ENCODE measurements around the gene UBAC2. TPM values are rescaled to one million over a fixed set of nuclear protein-coding genes. Genes with fewer than 3 reads are reported as not detected.

The UBAC2 gene
- total and polyA plus RNA-seq, 2 donors (not counting 1 experiment from before 2014, with no cell fraction given), result 32.4 to 87.4 TPM

DNA sequence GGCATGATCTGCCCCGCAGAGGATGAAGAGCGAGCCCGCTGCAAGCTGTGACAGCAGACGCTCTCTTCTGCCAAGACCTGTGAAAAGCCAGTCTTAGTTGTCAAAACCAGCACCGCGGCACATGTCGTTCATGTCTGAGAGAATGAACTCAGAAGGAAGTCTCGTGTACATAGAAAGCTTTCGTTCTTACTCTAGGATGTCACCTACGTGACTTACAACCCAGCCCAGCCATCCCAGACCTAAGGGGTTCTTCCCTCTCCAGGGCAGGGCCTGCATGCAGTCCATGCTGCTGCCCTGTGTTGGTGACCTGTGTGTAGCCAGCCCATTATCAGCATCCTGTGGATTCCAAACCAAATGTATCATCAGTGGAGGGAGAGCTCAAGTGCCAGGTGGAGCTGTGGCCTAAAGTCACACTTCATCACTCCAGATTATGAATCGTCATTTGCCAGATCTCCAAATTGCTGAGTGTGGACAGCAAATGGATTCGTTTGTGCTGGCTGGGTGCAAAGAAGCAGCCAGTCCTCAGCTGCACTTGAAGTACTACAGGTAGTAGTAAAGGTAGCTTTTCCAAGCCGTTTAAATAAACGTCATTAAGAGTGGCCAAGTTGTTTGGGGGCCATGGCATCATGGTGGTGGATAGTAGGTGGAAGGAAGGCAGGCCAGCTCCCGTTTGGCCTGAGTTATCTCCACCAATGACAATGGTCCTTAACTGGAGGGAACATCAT lies 180.4 kb downstream of the UBAC2 start:
- H3K4me3 ChIP-seq (replicated peaks in 1 of 4; ENCODE audit: control extremely low read depth in 1 of 4, insufficient read depth in 1 of 4, low read depth in 3 of 4, low read length in 4 of 4), result no peak overlapping the region
- H3K27me3 ChIP-seq (ENCODE audit: control insufficient read depth, insufficient read depth, low read length), result no peaks in the 10 kb centered on the region
- H3K9me3 ChIP-seq (ENCODE audit: control insufficient read depth, insufficient read depth, low read depth, low read length), result no peaks in the 10 kb centered on the region
- H3K36me3 ChIP-seq (ENCODE audit: control insufficient read depth, insufficient read depth, low read length), result no peaks in the 10 kb centered on the region
- no peak overlapping the region for H3K4me2 ChIP-seq (ENCODE audit: extremely low read depth, insufficient read depth, low read length)
- no peak overlapping the region for H2AFZ ChIP-seq (ENCODE audit: low read length)
- peak in 1 of 2 donors; percentile 2 for DNase-seq (ENCODE audit: low read depth in 2 of 2)
- H3K27ac ChIP-seq (ENCODE audit: insufficient read depth, low read length), result no peak overlapping the region
- no peak overlapping the region for H3K9ac ChIP-seq (ENCODE audit: insufficient read depth, low read length)
- no peaks in the 10 kb centered on the region for H3K79me2 ChIP-seq (ENCODE audit: control insufficient read depth, insufficient read depth, low read length)
- TF ChIP-seq EZH2 (IDR thresholded peaks at IDR 0.05; ENCODE audit: low read length, missing control alignments), result no peak
- TF ChIP-seq, protein P1, sequence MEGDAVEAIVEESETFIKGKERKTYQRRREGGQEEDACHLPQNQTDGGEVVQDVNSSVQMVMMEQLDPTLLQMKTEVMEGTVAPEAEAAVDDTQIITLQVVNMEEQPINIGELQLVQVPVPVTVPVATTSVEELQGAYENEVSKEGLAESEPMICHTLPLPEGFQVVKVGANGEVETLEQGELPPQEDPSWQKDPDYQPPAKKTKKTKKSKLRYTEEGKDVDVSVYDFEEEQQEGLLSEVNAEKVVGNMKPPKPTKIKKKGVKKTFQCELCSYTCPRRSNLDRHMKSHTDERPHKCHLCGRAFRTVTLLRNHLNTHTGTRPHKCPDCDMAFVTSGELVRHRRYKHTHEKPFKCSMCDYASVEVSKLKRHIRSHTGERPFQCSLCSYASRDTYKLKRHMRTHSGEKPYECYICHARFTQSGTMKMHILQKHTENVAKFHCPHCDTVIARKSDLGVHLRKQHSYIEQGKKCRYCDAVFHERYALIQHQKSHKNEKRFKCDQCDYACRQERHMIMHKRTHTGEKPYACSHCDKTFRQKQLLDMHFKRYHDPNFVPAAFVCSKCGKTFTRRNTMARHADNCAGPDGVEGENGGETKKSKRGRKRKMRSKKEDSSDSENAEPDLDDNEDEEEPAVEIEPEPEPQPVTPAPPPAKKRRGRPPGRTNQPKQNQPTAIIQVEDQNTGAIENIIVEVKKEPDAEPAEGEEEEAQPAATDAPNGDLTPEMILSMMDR (conservative IDR thresholded peaks at IDR 0.05 in 1 of 2, IDR thresholded peaks at IDR 0.05 in 1 of 2; ENCODE audit: low read depth in 1 of 2, low read length in 2 of 2), result no peak
- no peaks in the 10 kb centered on the region for H4K20me1 ChIP-seq (ENCODE audit: control insufficient read depth, extremely low read depth, insufficient read depth, low read length)
- H3K4me1 ChIP-seq (ENCODE audit: control insufficient read depth, extremely low read depth, insufficient read depth, low read length), result no peaks in the 10 kb centered on the region

DNA sequence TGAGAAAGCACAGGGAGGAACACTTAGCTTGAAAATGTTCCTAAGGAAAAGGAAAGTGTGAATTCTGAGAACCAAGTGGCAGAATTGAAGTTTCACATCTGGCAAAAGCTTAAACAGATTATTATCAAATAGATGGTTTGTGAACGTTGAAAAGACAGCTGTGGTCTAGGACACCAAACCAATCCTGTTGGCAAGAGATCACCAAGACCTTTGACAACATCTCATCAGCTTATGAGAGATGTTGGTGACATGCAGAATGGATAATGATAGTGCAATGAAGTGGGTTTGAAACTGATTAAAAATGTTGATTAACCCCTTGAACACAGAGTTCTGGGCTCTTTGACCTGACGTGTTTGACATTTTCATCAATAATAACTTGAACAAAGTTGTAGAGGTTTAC lies 181.1 kb downstream of the UBAC2 start:
- no peaks in the 10 kb centered on the region for H3K9me3 ChIP-seq (ENCODE audit: control insufficient read depth, insufficient read depth, low read depth, low read length)
- no peaks in the 10 kb centered on the region for H3K36me3 ChIP-seq (ENCODE audit: control insufficient read depth, insufficient read depth, low read length)
- H2AFZ ChIP-seq (ENCODE audit: low read length), result no peak overlapping the region
- no peak overlapping the region for H3K4me2 ChIP-seq (ENCODE audit: extremely low read depth, insufficient read depth, low read length)
- no peak overlapping the region for H3K27ac ChIP-seq (ENCODE audit: insufficient read depth, low read length)
- H3K27me3 ChIP-seq (ENCODE audit: control insufficient read depth, insufficient read depth, low read length), result no peaks in the 10 kb centered on the region
- H3K4me1 ChIP-seq (ENCODE audit: control insufficient read depth, extremely low read depth, insufficient read depth, low read length), result no peaks in the 10 kb centered on the region
- no peaks in the 10 kb centered on the region for H4K20me1 ChIP-seq (ENCODE audit: control insufficient read depth, extremely low read depth, insufficient read depth, low read length)
- no peak overlapping the region for H3K9ac ChIP-seq (ENCODE audit: insufficient read depth, low read length)
- H3K79me2 ChIP-seq (ENCODE audit: control insufficient read depth, insufficient read depth, low read length), result no peaks in the 10 kb centered on the region
- no peak overlapping the region for H3K4me3 ChIP-seq (replicated peaks in 1 of 4; ENCODE audit: control extremely low read depth in 1 of 4, insufficient read depth in 1 of 4, low read depth in 3 of 4, low read length in 4 of 4)
- TF ChIP-seq, protein P1 (conservative IDR thresholded peaks at IDR 0.05 in 1 of 2, IDR thresholded peaks at IDR 0.05 in 1 of 2; ENCODE audit: low read depth in 1 of 2, low read length in 2 of 2), result no peak
- no peak for TF ChIP-seq EZH2 (IDR thresholded peaks at IDR 0.05; ENCODE audit: low read length, missing control alignments)
- no peak for DNase-seq (ENCODE audit: low read depth in 2 of 2)

DNA sequence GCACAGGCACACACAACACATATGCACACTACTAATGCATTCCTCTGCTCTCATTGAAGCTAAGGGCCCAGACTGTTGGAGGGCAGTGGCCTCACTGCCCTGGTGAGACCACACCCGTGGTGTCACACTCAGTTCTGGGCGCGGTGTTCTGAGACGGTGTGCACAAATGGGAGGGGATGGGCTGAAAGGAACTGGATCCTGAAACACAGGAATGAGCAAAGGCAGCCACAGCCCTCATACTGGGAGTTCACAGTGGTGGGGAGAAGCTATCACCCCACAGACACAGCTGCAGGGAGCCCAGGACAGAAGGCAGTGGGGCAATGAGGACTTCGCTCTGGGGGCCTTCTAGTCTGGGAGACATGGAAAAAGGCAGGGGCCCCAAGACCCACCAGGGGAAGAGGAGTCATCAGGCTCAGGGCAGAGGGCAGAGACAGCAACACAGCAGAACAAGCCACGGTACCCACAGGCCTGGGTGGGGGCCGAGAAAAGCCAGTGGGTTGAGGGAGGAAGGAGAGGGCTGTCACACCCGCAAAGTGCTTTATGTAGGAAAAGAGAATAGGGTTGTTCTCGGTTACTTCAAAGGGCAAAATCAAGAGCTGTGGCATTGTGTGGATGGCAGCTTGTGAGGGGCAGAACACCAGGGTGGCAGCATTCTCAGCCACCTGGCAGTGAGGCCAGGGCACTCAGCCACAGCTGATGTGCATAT lies 181.9 kb downstream of the UBAC2 start:
- TF ChIP-seq, protein P1 (conservative IDR thresholded peaks at IDR 0.05 in 1 of 2, IDR thresholded peaks at IDR 0.05 in 1 of 2; ENCODE audit: low read depth in 1 of 2, low read length in 2 of 2), result no peak
- TF ChIP-seq EZH2 (IDR thresholded peaks at IDR 0.05; ENCODE audit: low read length, missing control alignments), result no peak
- H3K4me2 ChIP-seq (ENCODE audit: extremely low read depth, insufficient read depth, low read length), result no peak overlapping the region
- H3K4me1 ChIP-seq (ENCODE audit: control insufficient read depth, extremely low read depth, insufficient read depth, low read length), result no peaks in the 10 kb centered on the region
- no peak overlapping the region for H3K4me3 ChIP-seq (replicated peaks in 1 of 4; ENCODE audit: control extremely low read depth in 1 of 4, insufficient read depth in 1 of 4, low read depth in 3 of 4, low read length in 4 of 4)
- no peaks in the 10 kb centered on the region for H3K79me2 ChIP-seq (ENCODE audit: control insufficient read depth, insufficient read depth, low read length)
- no peak overlapping the region for H2AFZ ChIP-seq (ENCODE audit: low read length)
- H3K9ac ChIP-seq (ENCODE audit: insufficient read depth, low read length), result no peak overlapping the region
- H3K27me3 ChIP-seq (ENCODE audit: control insufficient read depth, insufficient read depth, low read length), result no peaks in the 10 kb centered on the region
- no peaks in the 10 kb centered on the region for H4K20me1 ChIP-seq (ENCODE audit: control insufficient read depth, extremely low read depth, insufficient read depth, low read length)
- H3K36me3 ChIP-seq (ENCODE audit: control insufficient read depth, insufficient read depth, low read length), result no peaks in the 10 kb centered on the region
- no peak overlapping the region for H3K27ac ChIP-seq (ENCODE audit: insufficient read depth, low read length)
- no peak for DNase-seq (ENCODE audit: low read depth in 2 of 2)
- no peaks in the 10 kb centered on the region for H3K9me3 ChIP-seq (ENCODE audit: control insufficient read depth, insufficient read depth, low read depth, low read length)

All from fibroblast of lung (primary cell).